Endothelial cell of umbilical vein (primary cell): Measurements from ENCODE around the gene TECTB. TPM values are rescaled to one million over a fixed set of nuclear protein-coding genes. Genes with fewer than 3 reads are reported as not detected.

Experiments used
- BruUV-seq: library from RNA; stranded (reverse); fragments of 400-500 nt; replicated peaks from 2 replicates; lab custom pipeline; 2021; lab: Mats Ljungman, UMichigan
- CTCF ChIA-PET: fragments of 300-600, 350-600 bp; sonication (Branson Sonifier 250); formaldehyde crosslinking; loops from one replicate; lab custom pipeline; 2021; ENCODE audit warnings: antibody characterized with exemption, inconsistent platforms; lab: Charles Lee
- POLR2A ChIA-PET: fragments of 300-600, 350-600 bp; sonication (Branson Sonifier 250); formaldehyde crosslinking; loops from one replicate; lab custom pipeline; 2021; ENCODE audit warnings: antibody characterized with exemption, inconsistent platforms; lab: Charles Lee
- DNase-seq: peaks from one replicate; pipeline ENCODE4 v3.0.0-alpha.2; 2011; ENCODE audit warnings: low read depth, low spot score
- FAIRE-seq: peaks from 2 replicates; lab custom pipeline; 2011; peaks lifted over from hg19 to GRCh38; lab: Jason Lieb, UNC
- H2AFZ ChIP-seq: 2 replicates; pipeline ENCODE4 v1.6.0; 2012; ENCODE audit warnings: low read depth, low read length, control low read depth, inconsistent platforms
- H3K27ac ChIP-seq: 2 replicates; pipeline ENCODE4 v1.5.1; 2011; ENCODE audit warnings: low read depth, mild to moderate bottlenecking, control low read depth, low read length, moderate library complexity; ENCODE audit not compliant: insufficient read depth
- H3K27me3 ChIP-seq, 2 experiments: 2 replicates each; pipeline versions ENCODE4 v1.6.0 to v1.6.1; 2011; ENCODE audit warnings: low read length in 2 of 2, mixed read lengths in 1 of 2; ENCODE audit not compliant: control insufficient read depth in 2 of 2, insufficient read depth in 2 of 2
- H3K36me3 ChIP-seq, 2 experiments: 2 replicates in 1 of 2; 3 replicates in 1 of 2; pipeline ENCODE4 v1.5.1; 2011; ENCODE audit warnings: low read length in 2 of 2, mild to moderate bottlenecking in 1 of 2, moderate library complexity in 1 of 2; ENCODE audit not compliant: control insufficient read depth in 2 of 2, insufficient read depth in 2 of 2; ENCODE audit errors: extremely low read depth in 1 of 2
- H3K4me1 ChIP-seq: 3 replicates; pipeline ENCODE4 v1.5.1; 2011; ENCODE audit warnings: mild to moderate bottlenecking, low read length; ENCODE audit not compliant: control insufficient read depth, insufficient read depth; ENCODE audit errors: extremely low read depth
- H3K4me2 ChIP-seq: 2 replicates; pipeline ENCODE4 v1.6.1; 2011; ENCODE audit warnings: low read length, control low read depth, mixed read lengths; ENCODE audit not compliant: insufficient read depth
- H3K4me3 ChIP-seq, 3 experiments: fragments of 200-600 bp in 1 of 3; sonication (generic), shearing (Covaris generic) in 1 of 3; replicated peaks in 1 of 3; 2 replicates each; pipeline ENCODE4 v1.5.1; 2011 to 2016; ENCODE audit warnings: control low read depth in 3 of 3, low read length in 3 of 3, mild to moderate bottlenecking in 2 of 3, inconsistent platforms in 1 of 3, low read depth in 1 of 3, moderate library complexity in 1 of 3; ENCODE audit not compliant: insufficient read depth in 1 of 3
- H3K79me2 ChIP-seq: 2 replicates; pipeline ENCODE4 v1.6.0; 2012; ENCODE audit warnings: low read length, inconsistent platforms; ENCODE audit not compliant: control insufficient read depth, insufficient read depth
- H3K9ac ChIP-seq: replicated peaks from 2 replicates; pipeline ENCODE3; 2011; ENCODE audit warnings: low read length, control low read depth; ENCODE audit not compliant: insufficient read depth; ENCODE audit errors: extremely low read depth
- H3K9me1 ChIP-seq: replicated peaks from 3 replicates; pipeline ENCODE4 v1.6.0; 2011; ENCODE audit warnings: mild to moderate bottlenecking, low read length; ENCODE audit not compliant: control insufficient read depth, insufficient read depth; ENCODE audit errors: extremely low read depth
- H3K9me3 ChIP-seq: replicated peaks from 2 replicates; pipeline ENCODE4 v1.5.1; 2012; ENCODE audit warnings: low read length, inconsistent platforms; ENCODE audit not compliant: control insufficient read depth, insufficient read depth
- H4K20me1 ChIP-seq: replicated peaks from 2 replicates; pipeline ENCODE3; 2011; ENCODE audit warnings: mild to moderate bottlenecking, low read length; ENCODE audit not compliant: control insufficient read depth, insufficient read depth; ENCODE audit errors: extremely low read depth
- EZH2 ChIP-seq: IDR thresholded peaks from 2 replicates; pipeline ENCODE4 v1.6.1; 2012; ENCODE audit warnings: borderline replicate concordance, low read depth, mild to moderate bottlenecking, moderate library complexity, low read length, inconsistent platforms; ENCODE audit not compliant: severe bottlenecking
- FOS ChIP-seq: IDR thresholded peaks from 2 replicates; pipeline ENCODE4 v1.6.1; 2011; ENCODE audit warnings: mild to moderate bottlenecking, low read length, moderate library complexity, borderline replicate concordance; ENCODE audit not compliant: insufficient read depth
- GATA2 ChIP-seq: IDR thresholded peaks from 2 replicates; pipeline ENCODE4 v1.7.0; 2011; ENCODE audit warnings: low read depth, mild to moderate bottlenecking, moderate library complexity, mixed read lengths, low read length; ENCODE audit not compliant: insufficient read length, insufficient read depth
- JUN ChIP-seq: IDR thresholded peaks from 2 replicates; pipeline ENCODE4 v1.6.1; 2011; ENCODE audit warnings: borderline replicate concordance, low read depth; ENCODE audit not compliant: insufficient read length, insufficient read depth
- MAX ChIP-seq: IDR thresholded peaks from 2 replicates; pipeline ENCODE4 v1.6.1; 2011; ENCODE audit not compliant: insufficient read depth, insufficient read length
- MYC ChIP-seq: IDR thresholded peaks from one replicate; pipeline ENCODE4 v1.6.1; 2011; ENCODE audit warnings: mild to moderate bottlenecking, low read depth, low read length
- POLR2A ChIP-seq: IDR thresholded peaks from 2 replicates; pipeline ENCODE4 v1.6.1; 2012; ENCODE audit warnings: low read depth, mild to moderate bottlenecking, control low read depth, low read length
- POLR2AphosphoS5 ChIP-seq: IDR thresholded peaks from 2 replicates; pipeline ENCODE4 v1.6.1; 2012; ENCODE audit warnings: low read depth, mild to moderate bottlenecking, control low read depth, low read length, moderate library complexity; ENCODE audit not compliant: insufficient read depth
- dilution Hi-C: fragments of 300-500 bp; cut with MboI; formaldehyde crosslinking; loops from one replicate; pipeline ENCODE4 v1.15.0; 2019; ENCODE audit warnings: low sequenced_read_pairs; ENCODE audit not compliant: extremely low pct_ligation_motif_present
- intact Hi-C: fragments of 100-400 bp; cut with micrococcal nuclease; formaldehyde crosslinking; loops from one replicate; pipeline ENCODE4 v1.10.0; 2022
- polyA plus RNA-seq, 4 experiments: library from polyadenylated mRNA; depleted of rRNA in 3 of 4; stranded (reverse) in 3 of 4; unstranded in 1 of 4; fragments of >200 nt; gene quantifications; 2 replicates each; pipeline versions ENCODE4 v1.2.1 to v1.2.3, GENCODE V29; 2011 to 2012; ENCODE audit warnings: missing spikeins in 1 of 4
- total RNA-seq: library from RNA; stranded (reverse); gene quantifications from 2 replicates; pipeline ENCODE4 v1.2.3, GENCODE V29; 2021
- TF ChIP-seq, protein P1 (sequence below), 2 donors: IDR thresholded peaks; 1 replicate in 1 of 2; 2 replicates in 1 of 2; pipeline ENCODE4 v1.5.1; 2011; ENCODE audit warnings: low read length in 2 of 2, mild to moderate bottlenecking in 2 of 2, moderate library complexity in 2 of 2, control low read depth in 1 of 2, inconsistent platforms in 1 of 2, low read depth in 1 of 2; ENCODE audit not compliant: insufficient read depth in 1 of 2; ENCODE audit errors: extremely low read depth in 1 of 2

The TECTB gene
- total and polyA plus RNA-seq, 2 donors (not counting 3 experiments of a cell fraction or from before 2014, with no cell fraction given) = not detected

DNA sequence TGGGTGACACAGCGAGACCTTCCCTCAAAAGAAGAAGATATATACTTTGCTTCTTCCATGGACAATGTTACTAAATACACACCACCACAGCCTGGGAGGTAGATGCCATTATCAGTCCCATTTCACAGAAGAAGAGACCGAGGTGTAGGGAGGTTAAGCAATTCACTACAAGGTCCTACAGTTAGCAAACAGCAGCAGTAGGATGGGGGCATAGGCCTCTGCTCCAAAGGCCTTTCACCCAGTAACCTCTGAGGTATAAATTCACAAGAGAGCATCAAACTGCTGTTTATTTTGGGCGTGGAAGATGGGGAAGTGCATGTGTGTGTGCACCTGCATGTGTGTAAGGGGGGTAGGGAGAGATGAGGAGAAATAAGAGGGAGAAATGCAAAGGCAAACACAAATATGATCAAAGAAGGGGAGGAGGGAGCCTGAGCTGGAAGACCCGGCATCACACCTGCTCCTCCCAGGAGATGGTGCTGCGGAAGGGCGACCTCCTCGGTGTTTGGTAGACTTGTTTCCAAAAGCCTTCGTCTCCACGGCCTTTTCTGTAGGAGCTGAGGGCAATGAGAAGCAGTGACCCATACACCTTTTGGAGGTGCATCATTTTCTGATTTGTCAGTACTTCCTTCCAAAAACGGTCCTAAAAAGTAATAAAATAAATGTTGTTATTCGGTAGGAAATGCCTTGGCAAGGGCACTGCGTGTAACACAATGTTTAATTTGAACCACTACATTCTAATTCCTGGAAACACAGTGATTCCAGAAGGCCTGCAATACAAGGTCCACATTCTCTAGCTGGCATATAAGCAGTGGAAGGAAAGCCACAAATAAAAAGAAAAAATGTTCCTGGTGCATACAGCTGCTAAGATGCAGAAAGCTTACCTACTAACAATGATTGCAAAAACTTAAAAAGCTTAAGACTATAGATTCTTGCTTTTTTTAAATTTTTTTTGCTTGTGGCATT lies 64.8 kb downstream of the TECTB start:
- no peaks in the 10 kb centered on the region for H3K27me3 ChIP-seq
- no peak for FAIRE-seq
- H3K79me2 ChIP-seq = no peaks in the 10 kb centered on the region
- no peak overlapping the region for H3K4me3 ChIP-seq
- intact Hi-C loops = no loop called here
- H3K4me2 ChIP-seq = no peak overlapping the region
- ChIA-PET CTCF (interaction anchor here (1.3 to 2.2 kb wide), 5 partner anchors 9 to 87 kb away, joined by 3 to 6 read pairs (median 5); no protein-coding TSS in a partner anchor), POLR2A (no interaction called here)
- TF ChIP-seq POLR2AphosphoS5 = no peak
- TF ChIP-seq MYC = no peak
- no peak for DNase-seq
- no TSS peak for BruUV-seq
- H3K9ac ChIP-seq = no peak overlapping the region
- H3K9me1 ChIP-seq = no peaks in the 10 kb centered on the region
- H3K27ac ChIP-seq = no peak overlapping the region
- H3K9me3 ChIP-seq = no peaks in the 10 kb centered on the region
- H4K20me1 ChIP-seq = no peaks in the 10 kb centered on the region
- no peak overlapping the region for H2AFZ ChIP-seq
- H3K36me3 ChIP-seq = no peaks in the 10 kb centered on the region
- H3K4me1 ChIP-seq = no peaks in the 10 kb centered on the region
- dilution Hi-C loops = no loop called here

GRCh38 chr10:112348759-112349158 lies 65.6 kb downstream of the TECTB start:
- no peaks in the 10 kb centered on the region for H3K79me2 ChIP-seq
- H4K20me1 ChIP-seq = no peaks in the 10 kb centered on the region
- H3K9ac ChIP-seq = no peak overlapping the region
- FAIRE-seq (no peak), DNase-seq (no peak)
- no peak overlapping the region for H2AFZ ChIP-seq
- POLR2A ChIA-PET = no interaction called here
- H3K9me1 ChIP-seq = no peaks in the 10 kb centered on the region
- H3K4me1 ChIP-seq = no peaks in the 10 kb centered on the region
- no peak overlapping the region for H3K4me3 ChIP-seq
- H3K27ac ChIP-seq = no peak overlapping the region
- no peak overlapping the region for H3K4me2 ChIP-seq
- intact Hi-C loops (no loop called here), dilution Hi-C loops (no loop called here)
- no peaks in the 10 kb centered on the region for H3K27me3 ChIP-seq
- CTCF ChIA-PET = interaction anchor here (0.7 to 2.2 kb wide), 6 partner anchors 8 to 86 kb away, joined by 3 to 6 read pairs (median 4); no protein-coding TSS in a partner anchor
- no TSS peak for BruUV-seq
- no peaks in the 10 kb centered on the region for H3K9me3 ChIP-seq
- H3K36me3 ChIP-seq = no peaks in the 10 kb centered on the region
- TF ChIP-seq EZH2 = no peak
- no peak for TF ChIP-seq GATA2
- TF ChIP-seq, protein P1, sequence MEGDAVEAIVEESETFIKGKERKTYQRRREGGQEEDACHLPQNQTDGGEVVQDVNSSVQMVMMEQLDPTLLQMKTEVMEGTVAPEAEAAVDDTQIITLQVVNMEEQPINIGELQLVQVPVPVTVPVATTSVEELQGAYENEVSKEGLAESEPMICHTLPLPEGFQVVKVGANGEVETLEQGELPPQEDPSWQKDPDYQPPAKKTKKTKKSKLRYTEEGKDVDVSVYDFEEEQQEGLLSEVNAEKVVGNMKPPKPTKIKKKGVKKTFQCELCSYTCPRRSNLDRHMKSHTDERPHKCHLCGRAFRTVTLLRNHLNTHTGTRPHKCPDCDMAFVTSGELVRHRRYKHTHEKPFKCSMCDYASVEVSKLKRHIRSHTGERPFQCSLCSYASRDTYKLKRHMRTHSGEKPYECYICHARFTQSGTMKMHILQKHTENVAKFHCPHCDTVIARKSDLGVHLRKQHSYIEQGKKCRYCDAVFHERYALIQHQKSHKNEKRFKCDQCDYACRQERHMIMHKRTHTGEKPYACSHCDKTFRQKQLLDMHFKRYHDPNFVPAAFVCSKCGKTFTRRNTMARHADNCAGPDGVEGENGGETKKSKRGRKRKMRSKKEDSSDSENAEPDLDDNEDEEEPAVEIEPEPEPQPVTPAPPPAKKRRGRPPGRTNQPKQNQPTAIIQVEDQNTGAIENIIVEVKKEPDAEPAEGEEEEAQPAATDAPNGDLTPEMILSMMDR (IDR thresholded peaks at IDR 0.05; ENCODE audit: extremely low read depth in 1 of 2, insufficient read depth in 1 of 2, low read depth in 1 of 2, low read length in 2 of 2) = no peak
- no peak for TF ChIP-seq MYC
- TF ChIP-seq POLR2AphosphoS5 = no peak
- TF ChIP-seq MAX = no peak
- no peak for TF ChIP-seq POLR2A
- TF ChIP-seq JUN = no peak
- TF ChIP-seq FOS = no peak
